Effector memory CD4-positive, alpha-beta T cell (primary cell): ENCODE data around the gene ZNF616.
"Not testable (repeated sequence)": the region's sequence is repeated elsewhere in the genome, so short reads cannot be mapped to it uniquely, and the experiment has no call there.

Experiments used
- DNase-seq, 3 donors: peaks; one replicate each; pipeline ENCODE4 v3.0.0-alpha.2; 2020
- H3K27ac ChIP-seq: 2 replicates; pipeline ENCODE4 v1.7.0; 2013; ENCODE audit warnings: mild to moderate bottlenecking, low read length, moderate library complexity; ENCODE audit not compliant: insufficient read depth, poor library complexity, severe bottlenecking
- H3K27me3 ChIP-seq: replicated peaks from 2 replicates; pipeline ENCODE4 v1.7.0; 2013; ENCODE audit warnings: mild to moderate bottlenecking, low read length; ENCODE audit not compliant: insufficient read depth, control insufficient read depth, poor library complexity, severe bottlenecking
- H3K36me3 ChIP-seq: 2 replicates; pipeline ENCODE4 v1.7.0; 2013; ENCODE audit warnings: mild to moderate bottlenecking, low read length, moderate library complexity; ENCODE audit not compliant: control insufficient read depth, insufficient read depth
- H3K4me1 ChIP-seq: 2 replicates; pipeline ENCODE4 v1.7.0; 2013; ENCODE audit warnings: low read length, mild to moderate bottlenecking; ENCODE audit not compliant: control insufficient read depth, insufficient read depth, poor library complexity, severe bottlenecking
- H3K4me3 ChIP-seq: 2 replicates; pipeline ENCODE4 v1.7.0; 2013; ENCODE audit warnings: low read length, low read depth, mild to moderate bottlenecking; ENCODE audit not compliant: insufficient read depth, poor library complexity, severe bottlenecking
- H3K9me3 ChIP-seq: 2 replicates; pipeline ENCODE4 v1.7.0; 2013; ENCODE audit warnings: mild to moderate bottlenecking, low read length, moderate library complexity; ENCODE audit not compliant: control insufficient read depth

Gene ZNF616

DNA sequence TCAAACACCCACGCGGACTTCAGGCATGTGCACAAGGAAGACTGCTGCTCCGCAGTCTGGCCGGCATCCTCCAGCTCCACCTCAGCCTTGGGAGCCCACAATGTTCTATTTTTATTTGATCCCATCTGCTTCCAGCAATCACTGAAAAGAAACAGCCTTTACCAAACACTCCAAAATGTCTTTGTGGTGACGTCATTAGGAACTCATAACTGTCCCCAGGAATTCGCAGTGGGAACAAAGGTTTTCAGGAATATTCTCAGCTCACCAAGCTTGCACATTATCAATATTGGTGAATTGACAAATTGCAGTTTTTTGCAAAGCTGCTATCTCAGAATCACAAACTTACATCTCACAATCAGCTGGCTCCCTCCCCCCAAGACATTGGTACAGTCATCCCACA, 29.0 kb downstream of the ZNF616 start:
- H3K4me1 ChIP-seq: no peaks in the 10 kb centered on the region
- H3K4me3 ChIP-seq: no peak overlapping the region
- H3K27ac ChIP-seq: no peak overlapping the region
- peaks cover 7% of the 10 kb centered on the region for H3K36me3 ChIP-seq
- no peaks in the 10 kb centered on the region for H3K27me3 ChIP-seq
- H3K9me3 ChIP-seq: peaks cover 62% of the 10 kb centered on the region
- no peak for DNase-seq

DNA sequence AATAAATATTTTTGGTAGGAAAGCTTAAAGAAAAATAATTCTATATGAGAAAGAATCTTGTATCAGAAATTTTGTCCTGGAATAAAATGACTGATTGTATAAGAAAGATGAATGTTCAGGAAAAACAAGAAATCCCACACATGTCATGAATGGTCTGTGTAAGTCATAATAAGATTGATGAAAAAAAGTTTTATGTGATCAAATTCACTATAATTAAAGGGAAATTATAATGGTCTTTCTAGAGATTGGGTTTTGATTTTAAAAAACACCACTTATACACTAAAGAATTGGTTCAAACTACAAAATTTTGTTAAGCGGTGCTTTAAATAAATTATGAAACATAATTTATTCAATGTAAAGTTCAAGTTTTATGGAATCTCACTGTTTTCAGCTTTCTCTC, 37.0 kb downstream of the ZNF616 start:
- Histone ChIP-seq H3K9me3 (peaks cover 11% of the 10 kb centered on the region), H3K4me3 (no peak overlapping the region), H3K36me3 (no peaks in the 10 kb centered on the region), H3K27ac (no peak overlapping the region), H3K4me1 (no peaks in the 10 kb centered on the region), H3K27me3 (no peaks in the 10 kb centered on the region)
- no peak for DNase-seq

DNA sequence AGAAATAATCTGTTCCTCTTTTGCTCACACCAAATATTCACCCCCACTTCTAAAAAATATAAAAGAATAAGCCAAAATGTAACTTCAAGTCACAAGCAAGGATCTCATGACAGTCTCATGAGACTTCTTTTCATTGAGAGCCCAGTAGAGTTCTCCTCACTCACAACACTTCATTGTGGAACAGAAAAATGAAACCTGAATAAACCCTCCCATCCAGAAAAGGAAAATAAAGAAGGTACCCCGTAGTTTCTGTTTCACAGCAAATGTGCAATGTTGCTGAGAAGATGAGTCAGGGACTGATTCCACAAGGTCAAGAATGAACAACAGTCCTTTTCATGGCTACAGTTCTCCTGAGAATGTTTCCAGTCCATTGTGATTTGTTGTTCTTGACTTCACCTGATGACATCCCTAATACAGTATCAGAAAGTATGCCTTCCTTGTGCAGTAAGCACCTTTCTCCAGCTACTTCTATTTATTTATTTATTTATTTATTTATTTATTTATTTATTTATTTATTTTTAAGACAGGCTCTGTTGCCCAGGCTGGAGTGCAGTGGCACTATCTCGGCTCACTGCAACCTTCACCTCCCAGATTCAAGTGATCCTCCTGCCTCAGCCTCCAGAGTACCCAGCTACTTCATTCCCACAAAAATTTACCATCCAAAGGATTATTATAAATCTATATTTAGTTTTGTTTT, 37.7 kb downstream of the ZNF616 start:
- Histone ChIP-seq H3K27ac (no peak overlapping the region), H3K9me3 (peaks cover 10% of the 10 kb centered on the region), H3K4me1 (no peaks in the 10 kb centered on the region), H3K4me3 (no peak overlapping the region), H3K27me3 (no peaks in the 10 kb centered on the region), H3K36me3 (no peaks in the 10 kb centered on the region)
- no peak for DNase-seq

DNA sequence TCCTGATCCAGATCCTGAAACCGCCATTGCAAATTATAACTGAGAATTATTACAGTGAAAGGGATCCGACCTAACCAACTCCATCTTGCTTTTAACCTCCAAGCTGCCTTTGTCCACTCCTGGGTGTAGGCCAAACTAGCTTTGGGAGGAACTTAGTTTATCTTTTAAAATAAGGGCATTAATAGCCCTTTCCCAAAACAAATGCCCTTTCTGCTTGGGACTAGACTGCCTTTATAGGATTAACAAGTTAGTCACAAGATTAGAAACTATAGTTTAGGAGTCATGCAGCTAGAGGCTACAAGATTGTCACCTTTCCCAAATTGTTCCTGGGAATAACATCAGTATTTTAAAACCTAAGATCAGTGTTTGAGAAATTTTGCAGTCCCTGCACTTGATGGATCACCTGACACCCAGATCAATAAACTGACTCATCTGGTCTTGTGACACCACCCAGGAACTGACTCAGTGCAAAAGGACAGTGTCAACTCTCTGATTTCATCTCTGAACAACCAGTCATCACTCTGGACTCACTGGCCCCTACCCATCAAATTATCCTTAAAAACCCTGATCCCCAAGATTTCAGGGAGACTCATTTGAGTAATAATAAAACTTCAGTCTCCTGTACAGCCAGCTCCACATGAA, 40.1 kb downstream of the ZNF616 start:
- Histone ChIP-seq H3K4me1 (peaks cover 6% of the 10 kb centered on the region), H3K27ac (no peak overlapping the region), H3K9me3 (peaks cover 11% of the 10 kb centered on the region), H3K36me3 (no peaks in the 10 kb centered on the region), H3K4me3 (no peak overlapping the region), H3K27me3 (no peaks in the 10 kb centered on the region)
- DNase-seq: no peak

DNA sequence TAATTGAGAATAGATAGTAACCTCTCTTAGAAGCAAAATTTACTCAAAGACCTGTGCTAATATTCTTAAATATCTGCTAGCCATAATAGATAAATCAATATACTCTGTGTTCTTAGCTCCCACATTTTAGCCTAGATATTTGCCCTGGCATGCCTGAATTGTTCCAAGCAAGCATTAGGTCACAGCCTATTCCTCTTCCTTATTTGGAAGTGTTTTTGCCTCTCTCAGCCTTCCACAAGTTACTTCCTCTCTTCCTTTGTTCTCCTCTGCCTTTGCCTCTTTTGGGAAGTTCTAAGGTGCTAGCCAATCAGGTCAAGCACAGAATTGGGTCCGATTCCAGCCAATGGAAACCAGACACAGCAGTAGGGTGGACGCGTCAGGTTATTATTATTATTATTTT, 43.3 kb downstream of the ZNF616 start:
- not testable (repeated sequence) for H3K27ac ChIP-seq, H3K4me3 ChIP-seq
- H3K9me3 ChIP-seq: peaks cover 11% of the 10 kb centered on the region

DNA sequence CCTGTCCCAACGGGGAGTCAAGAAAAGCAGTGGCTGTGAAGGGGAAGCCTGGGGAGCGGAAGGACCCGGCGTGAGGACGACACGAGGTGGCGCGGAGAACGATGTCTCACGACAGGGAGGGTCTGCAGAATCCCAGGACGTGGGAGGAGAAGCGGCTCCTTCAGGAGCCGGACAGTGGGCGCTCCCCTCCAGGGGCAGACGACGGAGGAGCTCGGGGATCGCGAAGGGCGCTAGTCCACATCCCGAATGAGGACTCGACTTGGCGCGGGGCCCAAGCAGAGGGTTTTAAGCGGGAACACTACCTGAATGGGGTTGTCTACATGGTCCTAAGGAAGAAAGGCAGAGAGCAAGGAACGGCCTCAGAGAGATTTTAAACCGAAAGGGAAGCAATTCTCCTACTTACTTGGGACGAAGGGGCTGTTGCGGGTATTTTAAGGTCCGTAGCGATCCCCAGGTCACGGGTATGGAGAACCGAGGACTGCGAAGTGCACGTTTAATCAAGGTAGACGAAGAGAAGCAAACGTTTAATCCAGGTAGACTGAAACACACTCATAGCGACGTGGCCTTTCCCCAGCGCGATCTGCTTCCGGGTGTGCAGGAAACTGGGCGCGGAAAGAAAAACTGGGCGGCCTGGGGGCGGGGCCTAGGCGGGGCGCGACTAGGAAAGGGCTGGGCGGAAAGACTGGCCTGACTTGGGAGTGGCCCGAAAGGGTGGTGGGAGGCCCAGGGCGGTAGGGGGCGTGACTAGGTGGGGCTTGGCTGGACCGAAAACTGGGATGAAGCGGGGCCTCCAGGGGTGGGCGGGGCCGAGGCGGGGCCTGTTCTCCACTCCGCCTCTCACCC, 44.3 kb downstream of the ZNF616 start, which contains the start of gene ZNF841:
Gene ZNF841, minus strand, starts transcription at position 594 of the 843 bp plus-strand sequence. CDS start 10,964 bp downstream, outside the sequence.
- H3K9me3 ChIP-seq: peaks cover 11% of the 10 kb centered on the region
- peak within 1 kb of the TSS; percentile 78 for H3K27ac ChIP-seq
- H3K27me3 ChIP-seq: no peaks in the 10 kb centered on the region
- H3K36me3 ChIP-seq: peaks cover 20% of the 10 kb centered on the region
- H3K4me3 ChIP-seq: peak within 1 kb of the TSS; percentile 88
- peaks cover 15% of the 10 kb centered on the region for H3K4me1 ChIP-seq
- peak; percentile 64 to 77 (median 77) for DNase-seq

More for the DNA sequence above, 43.3 kb downstream of the ZNF616 start:
- H3K27me3 ChIP-seq, DNase-seq: not testable (repeated sequence)
- peaks cover 12% of the 10 kb centered on the region for H3K36me3 ChIP-seq
- H3K4me1 ChIP-seq: peaks cover 15% of the 10 kb centered on the region

DNA sequence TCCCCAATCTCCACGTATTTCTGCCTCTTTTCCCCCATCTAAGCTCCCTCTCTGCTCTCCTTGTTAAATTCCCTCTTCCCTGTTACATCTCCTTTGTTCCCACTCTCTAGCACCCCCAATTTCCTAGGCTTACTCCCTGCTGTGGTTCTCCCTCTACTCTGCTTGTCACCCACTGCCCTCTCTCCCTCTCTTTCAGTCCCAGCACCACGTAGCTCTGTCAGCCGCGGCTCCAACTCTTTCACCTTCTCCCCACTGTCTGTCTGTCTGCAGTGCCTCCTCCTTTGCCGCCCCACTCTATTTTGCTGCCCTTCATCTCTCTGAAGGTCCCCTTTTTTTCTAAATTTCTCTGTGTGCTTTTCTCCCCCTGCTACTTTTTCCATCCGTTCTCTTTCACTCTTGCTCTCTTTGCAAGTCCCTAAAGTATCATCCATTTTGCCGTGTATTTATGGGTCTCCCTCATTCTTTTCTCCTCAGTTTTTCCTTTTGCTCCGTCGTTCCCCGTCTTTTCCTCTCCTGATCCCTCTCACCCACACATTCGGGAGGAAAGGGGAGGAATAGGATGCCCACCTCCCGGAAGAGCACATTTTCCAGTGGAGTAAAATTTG, 45.1 kb downstream of the ZNF616 start:
- Histone ChIP-seq H3K36me3 (peaks cover 28% of the 10 kb centered on the region), H3K27me3 (no peaks in the 10 kb centered on the region), H3K27ac (no peak overlapping the region), H3K4me1 (peaks cover 15% of the 10 kb centered on the region), H3K4me3 (peak overlapping the region; percentile 88), H3K9me3 (peaks cover 11% of the 10 kb centered on the region)
- DNase-seq: no peak

DNA sequence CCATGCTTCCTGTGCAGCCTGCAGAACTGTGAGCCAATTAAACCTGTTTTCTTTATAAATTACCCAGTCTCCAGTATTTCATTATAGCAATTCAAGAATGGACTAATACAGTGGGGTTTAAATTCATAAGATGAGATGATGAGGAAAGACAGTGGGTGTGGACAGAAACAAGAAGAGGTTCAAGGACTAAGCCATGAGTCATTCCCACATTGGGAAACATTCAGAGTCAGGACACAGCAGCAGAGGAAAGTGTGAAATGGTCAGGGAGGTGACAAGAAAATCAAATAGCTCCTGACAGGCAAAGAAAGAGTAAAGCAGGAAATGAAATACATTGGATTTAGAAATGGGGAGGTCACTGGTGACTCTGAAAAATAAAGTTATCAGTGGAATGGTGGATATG, 53.3 kb downstream of the ZNF616 start:
- H3K9me3 ChIP-seq: no peaks in the 10 kb centered on the region
- H3K36me3 ChIP-seq: peaks cover 78% of the 10 kb centered on the region
- no peaks in the 10 kb centered on the region for H3K27me3 ChIP-seq
- H3K4me3 ChIP-seq: no peak overlapping the region
- no peak for DNase-seq
- no peak overlapping the region for H3K27ac ChIP-seq
- no peaks in the 10 kb centered on the region for H3K4me1 ChIP-seq

DNA sequence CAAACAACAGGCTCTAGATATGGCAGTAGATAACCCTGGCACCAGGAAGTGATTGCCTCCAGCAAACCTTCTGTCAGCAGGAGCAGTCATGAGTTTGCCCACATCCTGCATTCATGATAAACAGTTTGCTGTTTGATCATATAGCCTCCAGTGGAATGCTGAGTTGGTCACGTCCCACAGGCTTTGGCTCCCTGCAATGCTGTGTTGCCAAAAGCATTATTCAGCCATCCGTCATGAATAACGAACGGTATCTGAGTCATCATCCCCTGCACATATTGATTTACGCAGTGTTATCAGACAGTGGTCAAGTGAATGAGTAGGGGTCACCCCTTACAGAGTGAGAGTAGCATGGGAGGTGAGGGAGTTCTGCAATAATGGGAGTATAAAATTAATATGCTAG, 69.2 kb downstream of the ZNF616 start:
- H3K9me3 ChIP-seq: peaks cover 66% of the 10 kb centered on the region
- no peak for DNase-seq
- no peak overlapping the region for H3K27ac ChIP-seq
- H3K4me3 ChIP-seq: no peak overlapping the region
- H3K27me3 ChIP-seq: no peaks in the 10 kb centered on the region
- H3K4me1 ChIP-seq: no peaks in the 10 kb centered on the region
- H3K36me3 ChIP-seq: peaks cover 85% of the 10 kb centered on the region
